Right lobe of liver (tissue), 4 donors: ENCODE results near the gene RAP1GDS1.

ENCODE experiments used
- POLR2A ChIP-seq: fragments of 450-650 bp; IDR thresholded peaks from one replicate; pipeline ENCODE4 v1.6.1; 2017; ENCODE audit warnings: antibody characterized with exemption, mild to moderate bottlenecking
- TF ChIP-seq, protein P1 (sequence below), 4 donors: fragments of 200-600 bp in 3 of 4; fragments of 450-650 bp in 1 of 4; IDR thresholded peaks; one replicate each; pipeline versions ENCODE4 v1.5.1 to v1.8.0; 2016 to 2022; ENCODE audit warnings: antibody characterized with exemption in 4 of 4, mild to moderate bottlenecking in 2 of 4
- donor health status: DM: no; HTN: no; CAD: no.
- donor health status: DM: no; HTN: no; CAD: no.
- donor health status: DM: no; HTN: yes; CAD: no.

DNA sequence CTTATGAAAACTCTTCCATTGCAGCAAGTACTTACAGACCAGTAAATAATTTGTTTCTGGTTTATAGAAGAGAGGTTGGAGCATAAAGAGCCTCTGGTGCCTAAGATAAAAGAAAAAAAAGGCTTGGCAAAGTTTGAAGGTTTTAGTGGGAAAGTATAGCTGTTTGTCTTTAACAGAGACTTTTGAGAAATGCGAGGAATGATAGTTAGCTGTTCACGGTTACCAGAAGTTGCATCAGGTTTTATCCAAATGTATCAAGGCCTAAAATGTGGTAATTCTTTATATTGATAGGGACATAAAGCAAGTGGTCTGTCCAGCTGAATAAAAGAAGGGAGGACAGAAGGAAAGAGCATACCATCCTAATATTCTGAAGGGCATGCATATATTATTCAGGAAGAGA lies 29.3 kb downstream of the RAP1GDS1 start:
- TF ChIP-seq, protein P1, sequence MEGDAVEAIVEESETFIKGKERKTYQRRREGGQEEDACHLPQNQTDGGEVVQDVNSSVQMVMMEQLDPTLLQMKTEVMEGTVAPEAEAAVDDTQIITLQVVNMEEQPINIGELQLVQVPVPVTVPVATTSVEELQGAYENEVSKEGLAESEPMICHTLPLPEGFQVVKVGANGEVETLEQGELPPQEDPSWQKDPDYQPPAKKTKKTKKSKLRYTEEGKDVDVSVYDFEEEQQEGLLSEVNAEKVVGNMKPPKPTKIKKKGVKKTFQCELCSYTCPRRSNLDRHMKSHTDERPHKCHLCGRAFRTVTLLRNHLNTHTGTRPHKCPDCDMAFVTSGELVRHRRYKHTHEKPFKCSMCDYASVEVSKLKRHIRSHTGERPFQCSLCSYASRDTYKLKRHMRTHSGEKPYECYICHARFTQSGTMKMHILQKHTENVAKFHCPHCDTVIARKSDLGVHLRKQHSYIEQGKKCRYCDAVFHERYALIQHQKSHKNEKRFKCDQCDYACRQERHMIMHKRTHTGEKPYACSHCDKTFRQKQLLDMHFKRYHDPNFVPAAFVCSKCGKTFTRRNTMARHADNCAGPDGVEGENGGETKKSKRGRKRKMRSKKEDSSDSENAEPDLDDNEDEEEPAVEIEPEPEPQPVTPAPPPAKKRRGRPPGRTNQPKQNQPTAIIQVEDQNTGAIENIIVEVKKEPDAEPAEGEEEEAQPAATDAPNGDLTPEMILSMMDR (IDR thresholded peaks at IDR 0.05): no peak
- TF ChIP-seq POLR2A: no peak
